Effector memory CD4-positive, alpha-beta T cell (primary cell): ENCODE results near the gene PAN3.

Experiments
- DNase-seq, 3 donors: peaks; one replicate each; pipeline ENCODE4 v3.0.0-alpha.2; 2020
- H3K27ac ChIP-seq: 2 replicates; pipeline ENCODE4 v1.7.0; 2013; ENCODE audit warnings: mild to moderate bottlenecking, low read length, moderate library complexity; ENCODE audit not compliant: insufficient read depth, poor library complexity, severe bottlenecking
- H3K27me3 ChIP-seq: replicated peaks from 2 replicates; pipeline ENCODE4 v1.7.0; 2013; ENCODE audit warnings: mild to moderate bottlenecking, low read length; ENCODE audit not compliant: insufficient read depth, control insufficient read depth, poor library complexity, severe bottlenecking
- H3K36me3 ChIP-seq: 2 replicates; pipeline ENCODE4 v1.7.0; 2013; ENCODE audit warnings: mild to moderate bottlenecking, low read length, moderate library complexity; ENCODE audit not compliant: control insufficient read depth, insufficient read depth
- H3K4me1 ChIP-seq: 2 replicates; pipeline ENCODE4 v1.7.0; 2013; ENCODE audit warnings: low read length, mild to moderate bottlenecking; ENCODE audit not compliant: control insufficient read depth, insufficient read depth, poor library complexity, severe bottlenecking
- H3K4me3 ChIP-seq: 2 replicates; pipeline ENCODE4 v1.7.0; 2013; ENCODE audit warnings: low read length, low read depth, mild to moderate bottlenecking; ENCODE audit not compliant: insufficient read depth, poor library complexity, severe bottlenecking
- H3K9me3 ChIP-seq: 2 replicates; pipeline ENCODE4 v1.7.0; 2013; ENCODE audit warnings: mild to moderate bottlenecking, low read length, moderate library complexity; ENCODE audit not compliant: control insufficient read depth

The PAN3 gene

GRCh38 chr13:28327373-28328270, 189.3 kb downstream of the PAN3 start:
- no peak overlapping the region for H3K27ac ChIP-seq
- no peaks in the 10 kb centered on the region for H3K27me3 ChIP-seq
- DNase-seq = no peak
- H3K4me3 ChIP-seq = no peak overlapping the region
- no peaks in the 10 kb centered on the region for H3K9me3 ChIP-seq
- H3K36me3 ChIP-seq = no peaks in the 10 kb centered on the region
- H3K4me1 ChIP-seq = no peaks in the 10 kb centered on the region

- Histone ChIP-seq H3K27ac (no peak overlapping the region), H3K4me1 (no peaks in the 10 kb centered on the region)
- DNase-seq = no peak
These were observed 189.9 kb downstream of the PAN3 start for GRCh38 chr13:28328271-28328607.

GRCh38 chr13:28329395-28330158, 191.2 kb downstream of the PAN3 start:
- no peaks in the 10 kb centered on the region for H3K36me3 ChIP-seq
- no peak overlapping the region for H3K4me3 ChIP-seq
- H3K27ac ChIP-seq = no peak overlapping the region
- no peaks in the 10 kb centered on the region for H3K9me3 ChIP-seq
- DNase-seq = no peak
- no peaks in the 10 kb centered on the region for H3K4me1 ChIP-seq
- H3K27me3 ChIP-seq = no peaks in the 10 kb centered on the region

More at GRCh38 chr13:28328271-28328607, 189.9 kb downstream of the PAN3 start:
- H3K4me3 ChIP-seq = no peak overlapping the region
- H3K27me3 ChIP-seq = no peaks in the 10 kb centered on the region
- no peaks in the 10 kb centered on the region for H3K9me3 ChIP-seq
- H3K36me3 ChIP-seq = no peaks in the 10 kb centered on the region

- no peaks in the 10 kb centered on the region for H3K36me3 ChIP-seq
- H3K4me3 ChIP-seq = no peak overlapping the region
- H3K27ac ChIP-seq = no peak overlapping the region
- no peaks in the 10 kb centered on the region for H3K4me1 ChIP-seq
- DNase-seq = no peak
- no peaks in the 10 kb centered on the region for H3K9me3 ChIP-seq
- H3K27me3 ChIP-seq = no peaks in the 10 kb centered on the region
These were observed 195.0 kb downstream of the PAN3 start for GRCh38 chr13:28333204-28333881.

GRCh38 chr13:28336193-28336657, 197.9 kb downstream of the PAN3 start:
- Histone ChIP-seq H3K4me3 (no peak overlapping the region), H3K4me1 (no peaks in the 10 kb centered on the region), H3K9me3 (no peaks in the 10 kb centered on the region), H3K27ac (no peak overlapping the region), H3K27me3 (no peaks in the 10 kb centered on the region), H3K36me3 (no peaks in the 10 kb centered on the region)
- DNase-seq = no peak

GRCh38 chr13:28337166-28338005, 199.0 kb downstream of the PAN3 start:
- H3K27me3 ChIP-seq = no peaks in the 10 kb centered on the region
- no peaks in the 10 kb centered on the region for H3K36me3 ChIP-seq
- H3K4me3 ChIP-seq = no peak overlapping the region
- H3K9me3 ChIP-seq = no peaks in the 10 kb centered on the region
- no peaks in the 10 kb centered on the region for H3K4me1 ChIP-seq
- DNase-seq = no peak
- H3K27ac ChIP-seq = no peak overlapping the region

- Histone ChIP-seq H3K4me3 (no peak overlapping the region), H3K36me3 (no peaks in the 10 kb centered on the region), H3K27ac (no peak overlapping the region), H3K9me3 (no peaks in the 10 kb centered on the region), H3K4me1 (no peaks in the 10 kb centered on the region), H3K27me3 (no peaks in the 10 kb centered on the region)
- DNase-seq = no peak
These were observed 199.7 kb downstream of the PAN3 start for GRCh38 chr13:28338006-28338574.

- no peaks in the 10 kb centered on the region for H3K9me3 ChIP-seq
- H3K36me3 ChIP-seq = no peaks in the 10 kb centered on the region
- H3K27ac ChIP-seq = no peak overlapping the region
- DNase-seq = no peak
- H3K4me1 ChIP-seq = no peaks in the 10 kb centered on the region
- H3K27me3 ChIP-seq = no peaks in the 10 kb centered on the region
- no peak overlapping the region for H3K4me3 ChIP-seq
These were observed 200.4 kb downstream of the PAN3 start for GRCh38 chr13:28338742-28339141.

- H3K9me3 ChIP-seq = no peaks in the 10 kb centered on the region
- H3K27ac ChIP-seq = no peak overlapping the region
- H3K4me3 ChIP-seq = no peak overlapping the region
- no peak for DNase-seq
- H3K4me1 ChIP-seq = no peaks in the 10 kb centered on the region
- no peaks in the 10 kb centered on the region for H3K27me3 ChIP-seq
- no peaks in the 10 kb centered on the region for H3K36me3 ChIP-seq
These were observed 201.1 kb downstream of the PAN3 start for GRCh38 chr13:28339419-28339818.
